K562 (cell line): ENCODE data around the gene CCDC61. TPM values are rescaled to one million over a fixed set of nuclear protein-coding genes. Genes with fewer than 3 reads are reported as not detected.
A peak's percentile ranks its signal among the peaks of the same experiment; 100 is the strongest.

Source experiments
- ATAC-seq: fragments of 200-7000 bp; cut with Tn5 transposase; 3 replicates; pipeline ENCODE4 v1.9.1; 2020; ENCODE audit warnings: moderate library complexity
- BruUV-seq: library from RNA; stranded (reverse); fragments of 400-500 nt; replicated peaks from 2 replicates; lab custom pipeline; 2021; lab: Mats Ljungman, UMichigan
- CTCF ChIA-PET: fragments of 300-600 bp; formaldehyde crosslinking; extraction: SDS; loops from one replicate; lab custom pipeline; 2021; ENCODE audit warnings: low intra/inter-chr PET ratio; lab: Yijun Ruan, JAX
- POLR2A ChIA-PET: fragments of 300-600, 350-650 bp; sonication (Branson Sonifier 250); formaldehyde crosslinking; extraction: SDS; loops from one replicate; lab custom pipeline; 2021; ENCODE audit warnings: antibody characterized with exemption, inconsistent platforms; lab: Yijun Ruan, JAX
- DNase-seq, 4 experiments: peaks; one replicate each; pipeline versions ENCODE4 v3.0.0 to v3.0.0-alpha.2; 2011 to 2018; ENCODE audit warnings: low spot score in 3 of 4, mixed read lengths in 3 of 4; ENCODE audit errors: extremely low read depth in 1 of 4
- FAIRE-seq: peaks from 2 replicates; lab custom pipeline; 2011; peaks lifted over from hg19 to GRCh38; lab: Jason Lieb, UNC
- H2AFZ ChIP-seq: 2 replicates; pipeline ENCODE4 v1.6.0; 2011; ENCODE audit warnings: low read depth, low read length, control low read depth, inconsistent platforms
- H3K27ac ChIP-seq: fragments of 200-600 bp; 3 replicates; pipeline ENCODE4 v1.8.0; 2011; ENCODE audit warnings: low read depth, mild to moderate bottlenecking, control low read depth, inconsistent platforms, low read length, moderate library complexity, mixed read lengths; ENCODE audit errors: extremely low read depth
- H3K27me3 ChIP-seq, 2 experiments: fragments of 300-600 bp in 1 of 2; 2 replicates in 1 of 2; 3 replicates in 1 of 2; pipeline versions ENCODE4 v1.6.0 to v1.8.0; 2011; ENCODE audit warnings: inconsistent platforms in 2 of 2, low read length in 2 of 2, mild to moderate bottlenecking in 1 of 2, mixed read lengths in 1 of 2, moderate library complexity in 1 of 2; ENCODE audit not compliant: control insufficient read depth in 2 of 2, insufficient read depth in 2 of 2
- H3K36me3 ChIP-seq: fragments of 300-600 bp; 3 replicates; pipeline ENCODE4 v1.8.0; 2011; ENCODE audit warnings: mild to moderate bottlenecking, low read length, inconsistent platforms; ENCODE audit not compliant: control insufficient read depth, insufficient read depth
- H3K4me1 ChIP-seq, 2 experiments: fragments of 200-600 bp in 1 of 2; replicated peaks in 1 of 2; 2 replicates in 1 of 2; 3 replicates in 1 of 2; pipeline versions ENCODE4 v1.5.1 to v1.8.0; 2011; ENCODE audit warnings: inconsistent platforms in 2 of 2, low read length in 2 of 2, mild to moderate bottlenecking in 1 of 2, mixed read lengths in 1 of 2, moderate library complexity in 1 of 2; ENCODE audit not compliant: control insufficient read depth in 2 of 2, insufficient read depth in 2 of 2
- H3K4me2 ChIP-seq: 2 replicates; pipeline ENCODE4 v1.6.1; 2011; ENCODE audit warnings: low read length, control low read depth, inconsistent platforms, mixed read lengths; ENCODE audit not compliant: insufficient read depth
- H3K4me3 ChIP-seq: fragments of 200-600 bp; sonication (generic), shearing (Covaris generic); 2 replicates; pipeline ENCODE4 v1.5.1; 2016; ENCODE audit warnings: control low read depth, inconsistent platforms
- H3K79me2 ChIP-seq: fragments of 200-600 bp; 3 replicates; pipeline ENCODE4 v1.8.0; 2011; ENCODE audit warnings: low read length, inconsistent platforms; ENCODE audit not compliant: control insufficient read depth, insufficient read depth
- H3K9ac ChIP-seq, 2 experiments: 2 replicates each; pipeline versions ENCODE4 v1.6.0 to v1.6.1; 2011; ENCODE audit warnings: low read depth in 2 of 2, low read length in 2 of 2, control low read depth in 1 of 2, inconsistent platforms in 1 of 2, mild to moderate bottlenecking in 1 of 2, mixed read lengths in 1 of 2; ENCODE audit not compliant: insufficient read depth in 1 of 2
- H3K9me1 ChIP-seq: one replicate; pipeline ENCODE4 v1.6.0; 2011; ENCODE audit warnings: inconsistent platforms, mild to moderate bottlenecking, low read length, moderate library complexity; ENCODE audit not compliant: control insufficient read depth, insufficient read depth
- H3K9me3 ChIP-seq: replicated peaks from 2 replicates; pipeline ENCODE4 v1.5.1; 2011; ENCODE audit warnings: low read depth, low read length, inconsistent platforms; ENCODE audit not compliant: control insufficient read depth, insufficient read depth
- H4K20me1 ChIP-seq: replicated peaks from 2 replicates; pipeline ENCODE4 v1.6.1; 2011; ENCODE audit warnings: low read length, inconsistent platforms, mixed read lengths; ENCODE audit not compliant: control insufficient read depth, insufficient read depth
- KDM5B ChIP-seq: fragments of 200-600 bp; sonication (generic); IDR thresholded peaks from 2 replicates; pipeline ENCODE4 v1.6.1; 2012; ENCODE audit warnings: low read depth, mild to moderate bottlenecking, moderate library complexity, low read length, control low read depth, inconsistent platforms; ENCODE audit not compliant: insufficient replicate concordance
- RFX1 ChIP-seq: fragments of 450-650 bp; IDR thresholded peaks from 2 replicates; pipeline ENCODE4 v1.6.1; 2016; ENCODE audit warnings: mild to moderate bottlenecking, moderate library complexity
- SMARCB1 ChIP-seq: IDR thresholded peaks from 2 replicates; pipeline ENCODE4 v1.6.1; 2011; ENCODE audit warnings: improper control_type of control experiment, low read depth; ENCODE audit not compliant: insufficient read length
- TRIM24 ChIP-seq, 2 experiments: fragments of 450-650 bp; IDR thresholded peaks; 2 replicates each; pipeline ENCODE4 v1.6.1; 2016
- ZNF175 ChIP-seq: fragments of 200-800 bp; sonication (Bioruptor generic); IDR thresholded peaks from 2 replicates; pipeline ENCODE4 v1.6.1; 2016; ENCODE audit warnings: low read depth, mild to moderate bottlenecking, missing genetic modification characterization, missing compliant biosample characterization
- ZNF316 ChIP-seq: fragments of 450-650 bp; IDR thresholded peaks from 2 replicates; pipeline ENCODE4 v1.6.1; 2016
- ZNF431 ChIP-seq: sonication (generic); formaldehyde crosslinking; IDR thresholded peaks from 2 replicates; pipeline ENCODE4 v1.8.0; 2022; ENCODE audit warnings: mild to moderate bottlenecking, missing genetic modification reagents
- ZNF507 ChIP-seq: conservative IDR thresholded peaks from 2 replicates; pipeline ENCODE4 v1.6.1; 2017; ENCODE audit warnings: missing genetic modification characterization, missing compliant biosample characterization
- WGBS: fragments of 100-300 bp; shearing (Covaris generic); methylation state at CpG from one replicate; pipeline ENCODE4 v1.1.6; 2016; ENCODE audit warnings: low coverage, mixed read lengths; ENCODE audit not compliant: insufficient coverage; ENCODE audit errors: missing lambda C conversion rate; 5-methylcytosine and 5-hydroxymethylcytosine counted together
- in situ Hi-C: fragments of 300-500 bp; cut with MboI; formaldehyde crosslinking; loops from 4 replicates; pipeline ENCODE4 v1.15.0; 2018; ENCODE audit warnings: inconsistent platforms, mixed read lengths
- intact Hi-C: fragments of 100-400 bp; cut with micrococcal nuclease; formaldehyde crosslinking; loops from 2 replicates; pipeline ENCODE4 v1.14.2; 2022
- polyA plus RNA-seq, 8 experiments: library from polyadenylated mRNA; depleted of rRNA in 4 of 8; stranded (reverse) in 5 of 8; unstranded in 3 of 8; fragments of >200 nt; fragmentation: Nextera tagmentation in 2 of 8; fragmentation: Illumina TruSeq in 1 of 8; extraction: Ambion mirVana in 2 of 8; extraction: Trizol in 1 of 8; gene quantifications; 2 replicates each; pipeline versions ENCODE4 v1.2.1 to v1.2.3, GENCODE V29; 2011 to 2014; ENCODE audit warnings: inconsistent platforms in 1 of 8, missing spikeins in 1 of 8
- total RNA-seq, 7 experiments: library from RNA; depleted of rRNA in 6 of 7; stranded (reverse); fragments of >200 nt in 6 of 7; fragmentation: Illumina TruSeq in 2 of 7; extraction: Trizol in 2 of 7; gene quantifications; 2 replicates each; pipeline versions ENCODE4 v1.2.1 to v1.2.3, GENCODE V29; 2011 to 2021; ENCODE audit warnings: low replicate concordance in 1 of 7
- TF ChIP-seq, protein P1 (sequence below): fragments of 450-650 bp; IDR thresholded peaks from 2 replicates; pipeline ENCODE4 v1.6.1; 2016; ENCODE audit warnings: antibody characterized with exemption

Gene CCDC61
- total and polyA plus RNA-seq, 9 of the 15 experiments (the other 6 are each of a cell fraction or from before 2014, with no cell fraction given) = 0.07 to 27.0 (median 10.3) TPM

DNA sequence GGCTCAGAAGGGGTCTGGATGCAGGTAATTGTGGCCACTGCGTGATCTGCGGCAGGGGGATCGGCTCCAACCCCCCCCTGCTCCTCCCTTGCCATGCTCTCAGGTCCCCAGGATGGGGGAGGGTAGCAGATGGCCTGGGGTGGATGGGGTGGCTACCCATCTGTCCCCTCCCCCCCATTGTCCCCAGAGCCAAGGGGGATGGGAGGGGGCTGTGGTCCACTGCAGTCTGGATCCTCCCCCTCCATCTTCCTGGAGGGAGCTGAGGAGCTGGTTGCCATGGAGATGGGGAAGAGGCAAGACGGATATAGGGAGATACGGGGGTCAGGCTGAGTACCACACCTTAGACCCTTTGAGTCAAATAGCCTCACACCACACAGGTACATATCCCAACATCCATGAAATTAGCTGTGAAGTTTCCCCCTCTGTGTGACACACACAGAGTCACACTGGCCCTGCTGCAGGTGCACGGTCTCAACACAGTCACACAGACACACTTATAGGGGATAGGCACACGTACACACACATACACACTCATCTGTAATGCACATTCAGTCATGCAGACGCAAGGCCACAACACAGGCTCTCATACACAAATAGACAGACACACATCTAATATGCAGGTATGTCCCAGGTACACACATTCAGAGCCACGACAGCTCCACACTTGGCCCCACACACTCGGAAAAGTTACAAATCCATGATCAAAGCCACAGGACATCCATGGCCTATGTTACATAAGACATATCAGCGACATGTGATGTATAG, 19.8 kb upstream of the CCDC61 start:
- H3K36me3 ChIP-seq = no peaks in the 10 kb centered on the region
- WGBS = under 1% methylated on average over 8 of the region's 11 CpGs
- ChIA-PET CTCF (no interaction called here), POLR2A (no interaction called here)
- in situ Hi-C loops = no loop called here
- FAIRE-seq = no peak
- DNase-seq = no peak
- H4K20me1 ChIP-seq = peaks cover 13% of the 10 kb centered on the region
- H3K4me2 ChIP-seq = no peak overlapping the region
- H3K4me3 ChIP-seq = no peak overlapping the region
- no peaks in the 10 kb centered on the region for H3K9me3 ChIP-seq
- no peak for ATAC-seq
- no peak overlapping the region for H3K27ac ChIP-seq
- TF ChIP-seq KDM5B = no peak
- TF ChIP-seq ZNF316 = no peak
- no peak for TF ChIP-seq ZNF431 (CRISPR knock-in tag)
- no peak for TF ChIP-seq TRIM24 (IDR thresholded peaks at IDR 0.05)
- TF ChIP-seq SMARCB1 = no peak
- no peak for TF ChIP-seq ZNF507
- peak; percentile 68 for TF ChIP-seq RFX1
- TF ChIP-seq ZNF175 (CRISPR knock-in tag) = no peak
- TF ChIP-seq, protein P1, sequence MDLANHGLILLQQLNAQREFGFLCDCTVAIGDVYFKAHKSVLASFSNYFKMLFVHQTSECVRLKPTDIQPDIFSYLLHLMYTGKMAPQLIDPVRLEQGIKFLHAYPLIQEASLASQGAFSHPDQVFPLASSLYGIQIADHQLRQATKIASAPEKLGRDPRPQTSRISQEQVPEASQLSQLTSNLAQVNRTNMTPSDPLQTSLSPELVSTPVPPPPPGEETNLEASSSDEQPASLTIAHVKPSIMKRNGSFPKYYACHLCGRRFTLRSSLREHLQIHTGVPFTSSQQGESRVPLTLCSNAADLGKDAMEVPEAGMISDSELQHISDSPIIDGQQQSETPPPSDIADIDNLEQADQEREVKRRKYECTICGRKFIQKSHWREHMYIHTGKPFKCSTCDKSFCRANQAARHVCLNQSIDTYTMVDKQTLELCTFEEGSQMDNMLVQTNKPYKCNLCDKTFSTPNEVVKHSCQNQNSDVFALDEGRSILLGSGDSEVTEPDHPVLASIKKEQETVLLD = no peak
- BruUV-seq = no TSS peak
- peaks cover 0 to 21% of the 10 kb centered on the region in 2 experiments; a peak in 2 of 5 replicates for H3K4me1 ChIP-seq
- peaks cover 24 to 42% of the 10 kb centered on the region in 2 experiments for H3K27me3 ChIP-seq
- no peaks in the 10 kb centered on the region for H3K79me2 ChIP-seq
- intact Hi-C loops = no loop called here
- no peaks in the 10 kb centered on the region for H3K9me1 ChIP-seq
- H2AFZ ChIP-seq = no peak overlapping the region
- H3K9ac ChIP-seq = no peak overlapping the region
